ENCODE data around the gene DENND1C. TPM values are rescaled to one million over a fixed set of nuclear protein-coding genes. Genes with fewer than 3 reads are reported as not detected.

Gene DENND1C
- total and polyA plus RNA-seq, 2 experiments from 2014 or later, result 3.1 to 6.1 TPM

- peaks cover 13% of the 10 kb centered on the region for H3K4me1 Mint-ChIP-seq
- Histone ChIP-seq H3K4me2 (peak within 1 kb of the TSS; percentile 91), H3K4me1 (ENCODE audit: insufficient read depth) (peaks cover 8% of the 10 kb centered on the region; the same call in 1 of the 2 replicates), H3K27me3 (ENCODE audit: insufficient read depth) (no peaks in the 10 kb centered on the region), H4K20me1 (replicated peaks; ENCODE audit: insufficient read depth) (peaks cover 37% of the 10 kb centered on the region), H3F3A (replicated peaks; ENCODE audit: low read depth) (0 out of 2 replicates have a peak, but pooled peaks cover 4% of the 10 kb centered on the region), H3K79me2 (replicated peaks; ENCODE audit: insufficient read depth) (peaks cover 48% of the 10 kb centered on the region), H3K4me3 (peak within 1 kb of the TSS; percentile 97), H3K9me2 (ENCODE audit: insufficient read depth) (peaks cover 7% of the 10 kb centered on the region; the same call in 1 of the 2 replicates), H3K27ac (ENCODE audit: low read depth) (0 out of 2 replicates have a peak within 1 kb of the TSS, but pooled peaks have one; percentile 63), H2AFZ (no peak within 1 kb of the TSS), H3K36me3 (ENCODE audit: insufficient read depth) (peaks cover 24% of the 10 kb centered on the region)
- peak within 1 kb of the TSS; percentile 92 for H3K4me3 Mint-ChIP-seq
- peaks cover 9% of the 10 kb centered on the region for H3K9me3 Mint-ChIP-seq
- H3K27me3 Mint-ChIP-seq (ENCODE audit: insufficient read depth, low read depth, poor library complexity), result peaks cover 15% of the 10 kb centered on the region
- DNase-seq (ENCODE audit: low spot score), result peak; percentile 45
- peaks cover 56% of the 10 kb centered on the region for H3K36me3 Mint-ChIP-seq (ENCODE audit: low read depth)
- peak within 1 kb of the TSS; percentile 84 for H3K27ac Mint-ChIP-seq
- no peak for ATAC-seq
- no peak for TF ChIP-seq EZH2phosphoT487 (IDR thresholded peaks at IDR 0.05; ENCODE audit: unreplicated experiment)
- no peak for TF ChIP-seq CTCF (conservative IDR thresholded peaks at IDR 0.05; ENCODE audit: low read depth in 2 of 2)
- TF ChIP-seq ZNF462 (CRISPR knock-in tag; IDR thresholded peaks at IDR 0.05), result no peak
- no peak for TF ChIP-seq NANOG (IDR thresholded peaks at IDR 0.05; ENCODE audit: borderline replicate concordance)
- no peak for TF ChIP-seq ZNF331 (CRISPR knock-in tag; IDR thresholded peaks at IDR 0.05; ENCODE audit: low read depth)
- no peak for TF ChIP-seq EZH2 (IDR thresholded peaks at IDR 0.05; ENCODE audit: low read depth, unreplicated experiment)
- no peak for TF ChIP-seq STAT1 (IDR thresholded peaks at IDR 0.05; ENCODE audit: unreplicated experiment)
- TF ChIP-seq POLR2AphosphoS5 (IDR thresholded peaks at IDR 0.05; ENCODE audit: low read depth), result peak; percentile 83
- TF ChIP-seq JUNB (IDR thresholded peaks at IDR 0.05; ENCODE audit: unreplicated experiment), result no peak
- no peak for TF ChIP-seq ZNF114 (CRISPR knock-in tag; IDR thresholded peaks at IDR 0.05)
- TF ChIP-seq CREB1 (CRISPR knock-in tag; IDR thresholded peaks at IDR 0.05; ENCODE audit: low read depth), result peak; percentile 77
- no peak for TF ChIP-seq ETS1 (IDR thresholded peaks at IDR 0.05)
- no peak for TF ChIP-seq REST (IDR thresholded peaks at IDR 0.05; ENCODE audit: unreplicated experiment)
Measured at GRCh38 chr19:6424195-6424938, 57.2 kb downstream of the DENND1C start, which contains the start of gene KHSRP. KHSRP (minus strand) TSS chr19:6424811; CDS start chr19:6424701, 110 bp downstream.
